ENCODE results near the gene JPT2.
"Not testable (repeated sequence)": the region's sequence is repeated elsewhere in the genome, so short reads cannot be mapped to it uniquely, and the experiment has no call there.

Gene JPT2

DNA sequence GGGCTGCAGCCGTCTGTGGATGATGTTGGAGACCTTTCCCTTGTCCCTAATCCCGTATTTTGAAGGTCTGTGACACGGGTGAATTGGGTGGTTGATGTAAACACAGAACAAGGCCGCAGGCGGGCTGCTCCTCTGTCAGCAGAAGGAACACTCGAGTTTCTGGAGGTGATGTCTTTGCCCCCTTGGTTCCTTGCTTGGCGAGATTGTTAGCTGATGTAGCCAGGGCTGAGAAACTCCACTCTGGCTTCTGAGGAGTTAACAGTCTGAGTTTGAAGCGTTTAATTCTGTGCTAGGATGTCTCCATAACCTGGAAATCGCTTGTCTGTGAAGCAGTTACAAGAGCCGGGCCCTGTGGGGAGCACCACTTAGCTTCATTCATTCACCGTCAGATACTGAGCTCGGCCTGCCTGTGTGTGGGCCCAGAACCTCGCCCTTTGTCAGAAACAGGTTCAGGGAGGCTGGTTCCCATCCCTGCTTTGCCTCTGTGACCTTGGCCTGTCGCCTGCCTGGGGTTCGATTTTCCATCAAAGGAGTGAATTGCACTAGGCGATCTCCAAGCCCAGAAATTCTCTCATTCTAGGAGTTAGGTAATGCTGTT lies 29.2 kb downstream of the JPT2 start:
- no peak for DNase-seq (ENCODE audit: low read depth)

GRCh38 chr16:1708083-1708767 lies 30.1 kb downstream of the JPT2 start:
- DNase-seq (ENCODE audit: low read depth) = no peak

- DNase-seq (ENCODE audit: low read depth) = no peak
Measured at GRCh38 chr16:1708768-1709180, 30.7 kb downstream of the JPT2 start.

GRCh38 chr16:1709356-1709755 lies 31.3 kb downstream of the JPT2 start:
- DNase-seq (ENCODE audit: low read depth) = no peak

- no peak for DNase-seq (ENCODE audit: low read depth)
Measured at GRCh38 chr16:1710811-1711507, 32.9 kb downstream of the JPT2 start.

DNA sequence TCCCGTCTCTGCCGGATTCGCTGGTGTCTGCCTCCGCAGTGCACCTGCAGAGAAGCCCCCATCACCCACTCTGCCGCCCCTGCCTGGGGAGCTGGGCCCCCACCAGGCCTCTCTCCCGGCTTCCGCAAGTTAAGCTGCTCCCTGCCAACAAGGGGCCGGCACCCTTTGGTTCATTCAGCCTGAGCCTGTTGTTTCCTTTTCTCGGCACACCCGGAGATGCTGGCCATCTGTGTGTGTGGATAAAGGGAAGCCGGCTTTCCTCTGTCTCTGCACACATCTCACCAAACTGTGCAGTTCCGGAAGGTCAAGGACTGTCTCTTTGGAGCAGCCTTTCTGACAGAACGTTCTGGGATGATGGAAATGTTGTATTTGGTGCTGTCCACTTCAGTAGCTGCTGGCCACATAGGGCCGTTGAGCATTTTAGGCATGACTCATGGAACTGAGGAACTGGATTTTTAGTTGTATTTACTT lies 34.7 kb downstream of the JPT2 start:
- no peak for DNase-seq (ENCODE audit: low read depth)

GRCh38 chr16:1713331-1713730 lies 35.3 kb downstream of the JPT2 start:
- no peak for DNase-seq (ENCODE audit: low read depth)

- DNase-seq (ENCODE audit: low read depth) = no peak
Measured at GRCh38 chr16:1713933-1714332, 35.9 kb downstream of the JPT2 start.

GRCh38 chr16:1715220-1715619 lies 37.1 kb downstream of the JPT2 start:
- no peak for DNase-seq (ENCODE audit: low read depth)

DNA sequence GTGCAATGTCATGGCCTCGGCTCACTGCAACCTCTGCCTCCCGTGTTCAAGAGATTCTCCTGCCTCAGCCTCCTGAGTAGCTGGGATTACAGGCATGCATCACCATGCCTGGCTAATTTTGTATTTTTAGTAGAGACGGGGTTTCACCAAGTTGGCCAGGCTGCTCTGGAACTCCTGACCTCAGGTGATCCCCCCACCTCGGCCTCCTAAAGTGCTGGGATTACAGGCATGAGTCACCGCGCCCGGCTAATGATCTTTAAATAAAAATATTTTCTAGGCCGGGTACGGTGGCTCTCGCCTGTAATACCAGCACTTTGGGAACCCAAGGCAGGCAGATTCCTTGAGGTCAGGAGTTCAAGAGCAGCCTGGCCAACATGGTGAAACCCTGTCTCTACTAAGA lies 40.2 kb downstream of the JPT2 start:
- not testable (repeated sequence) for DNase-seq (ENCODE audit: low read depth)

DNA sequence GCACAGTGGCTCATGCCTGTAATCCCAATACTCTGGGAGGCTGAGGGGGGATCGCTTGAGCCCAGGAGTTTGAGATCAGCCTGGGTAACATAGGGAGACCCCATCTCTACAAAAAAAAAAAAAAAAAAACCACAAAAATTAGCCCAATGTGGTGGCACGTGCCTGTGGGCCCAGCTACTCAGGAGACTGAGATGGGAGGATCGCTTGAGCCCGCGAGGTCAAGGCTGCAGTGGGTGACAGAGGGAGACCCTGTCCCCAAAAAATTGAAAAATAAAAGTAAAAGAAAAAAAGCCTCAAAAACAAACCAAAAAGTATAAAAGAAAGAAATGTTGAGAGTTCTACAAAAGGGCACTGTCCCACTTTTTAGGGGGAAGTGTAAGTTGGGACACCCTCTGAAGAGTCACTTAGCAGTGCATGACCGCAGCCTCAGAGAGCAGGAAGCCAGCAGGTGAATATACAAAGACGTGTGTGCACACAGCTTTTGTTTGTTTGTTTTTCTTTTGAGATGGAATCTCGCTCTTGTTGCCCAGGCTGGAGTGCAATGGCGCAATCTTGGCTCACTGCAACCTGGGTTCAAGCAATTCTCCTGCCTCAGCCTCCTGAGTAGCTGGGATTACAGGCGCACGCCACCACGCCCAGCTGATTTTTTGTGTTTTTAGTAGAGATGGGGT lies 41.6 kb downstream of the JPT2 start:
- DNase-seq (ENCODE audit: low read depth) = not testable (repeated sequence)

DNA sequence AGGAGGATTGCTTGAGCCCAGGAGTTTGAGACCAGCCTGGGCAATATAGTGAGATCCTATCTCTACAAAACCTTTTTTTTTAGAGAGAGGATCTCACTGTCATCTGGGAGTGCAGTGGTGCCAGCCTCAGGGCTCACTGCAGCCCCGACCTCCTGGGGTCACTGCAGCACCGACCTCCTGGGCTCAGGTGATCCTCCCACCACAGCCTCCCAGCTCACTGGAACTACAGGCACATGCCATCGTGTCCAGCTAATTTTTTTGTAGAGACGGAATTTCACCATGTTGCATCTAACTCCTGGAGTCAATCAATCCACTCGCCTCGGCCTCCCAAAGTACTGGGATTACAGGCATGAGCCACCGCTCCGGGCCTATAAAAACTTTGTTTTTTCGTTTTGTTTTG lies 43.3 kb downstream of the JPT2 start:
- DNase-seq (ENCODE audit: low read depth) = no peak

DNA sequence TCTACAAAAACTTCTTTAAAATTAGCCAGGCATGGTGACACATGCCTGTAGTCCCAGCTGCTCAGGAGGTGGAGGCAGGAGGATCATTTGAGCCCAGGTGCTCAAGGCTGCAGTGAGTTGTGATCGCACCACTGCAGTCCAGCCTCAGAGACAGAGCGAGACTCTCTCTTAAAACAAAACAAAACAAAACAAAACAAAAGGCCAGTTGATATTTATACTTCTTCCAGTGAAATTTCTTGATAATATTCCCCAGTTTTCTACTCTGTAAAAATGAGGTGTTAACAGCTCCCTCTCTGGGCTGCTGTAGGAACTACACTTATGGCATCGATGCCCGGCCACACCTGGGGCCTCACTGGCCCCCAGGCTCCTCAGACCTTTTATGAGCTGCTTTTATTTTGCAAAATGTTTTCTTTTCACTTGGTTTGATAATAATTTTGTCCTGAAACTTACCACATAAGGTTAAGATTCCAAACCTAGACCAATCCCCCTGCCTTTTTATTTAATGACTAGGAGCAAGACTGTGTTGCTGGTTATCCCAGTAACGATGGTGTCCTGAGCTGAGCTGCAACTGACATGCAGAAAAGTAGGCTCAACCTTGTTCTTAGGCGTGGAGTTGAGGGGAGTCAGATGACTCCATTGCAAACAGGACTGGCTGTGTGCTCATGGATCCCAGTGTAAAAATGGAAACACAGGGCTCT lies 45.5 kb downstream of the JPT2 start:
- peak; percentile 7 for DNase-seq (ENCODE audit: low read depth)

DNA sequence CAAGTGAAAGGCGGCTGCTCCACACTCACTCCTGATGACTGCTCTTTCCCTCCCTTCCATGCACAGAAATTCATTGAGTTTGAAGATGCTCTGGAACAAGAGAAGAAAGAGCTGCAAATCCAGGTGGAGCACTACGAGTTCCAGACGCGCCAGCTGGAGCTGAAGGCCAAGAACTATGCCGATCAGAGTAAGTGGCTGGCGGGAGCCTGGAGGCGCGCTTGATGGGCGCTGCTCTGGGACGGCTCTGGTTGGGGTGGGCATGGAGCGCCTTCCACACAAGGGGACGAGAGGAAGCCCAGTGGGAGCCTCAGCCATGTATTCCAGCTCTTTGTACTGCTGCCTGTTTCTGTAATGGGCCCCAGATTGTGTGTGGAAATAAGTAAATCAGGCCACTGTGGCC lies 46.4 kb downstream of the JPT2 start:
- no peak for DNase-seq (ENCODE audit: low read depth)

DNA sequence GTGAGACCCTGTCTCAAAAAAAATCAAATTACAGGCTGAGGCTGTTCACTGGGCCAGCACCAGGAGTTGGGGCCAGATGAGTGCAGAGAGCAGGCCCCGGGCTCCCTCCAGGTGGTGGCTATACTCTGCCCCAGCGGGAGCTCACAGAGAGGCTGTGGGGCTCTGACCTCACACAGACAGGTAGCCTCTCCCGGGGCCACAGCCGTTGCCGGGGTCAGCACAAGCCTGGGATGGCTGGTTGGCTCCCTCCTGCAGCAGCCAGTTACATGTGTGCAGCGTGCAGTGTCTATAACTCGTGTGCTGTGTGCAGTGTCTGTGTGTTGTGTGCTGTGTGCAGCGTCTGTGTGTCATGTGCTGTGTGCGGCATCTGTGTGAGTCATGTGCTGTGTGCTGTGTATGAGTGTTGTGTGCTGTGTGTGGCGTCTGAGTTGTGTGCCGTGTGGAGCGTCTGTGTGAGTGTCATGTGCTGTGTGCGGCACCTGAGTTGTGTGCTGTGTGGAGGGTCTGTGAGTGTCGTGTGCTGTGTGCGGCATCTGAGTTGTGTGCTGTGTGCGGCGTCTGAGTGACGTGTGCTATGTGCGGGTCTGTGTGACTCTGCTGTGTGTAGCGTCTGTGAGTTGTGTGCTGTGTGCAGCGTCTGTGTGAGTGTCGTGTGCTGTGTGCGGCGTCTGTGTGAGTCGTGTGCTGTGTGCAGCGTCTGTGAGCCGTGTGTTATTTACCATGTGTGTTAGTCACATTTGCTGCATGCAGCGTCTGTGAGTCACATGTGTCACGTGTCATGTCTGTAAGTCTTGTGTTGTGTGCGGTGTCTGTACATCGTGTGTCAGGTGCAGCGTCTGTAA lies 48.8 kb downstream of the JPT2 start:
- DNase-seq (ENCODE audit: low read depth) = no peak

DNA sequence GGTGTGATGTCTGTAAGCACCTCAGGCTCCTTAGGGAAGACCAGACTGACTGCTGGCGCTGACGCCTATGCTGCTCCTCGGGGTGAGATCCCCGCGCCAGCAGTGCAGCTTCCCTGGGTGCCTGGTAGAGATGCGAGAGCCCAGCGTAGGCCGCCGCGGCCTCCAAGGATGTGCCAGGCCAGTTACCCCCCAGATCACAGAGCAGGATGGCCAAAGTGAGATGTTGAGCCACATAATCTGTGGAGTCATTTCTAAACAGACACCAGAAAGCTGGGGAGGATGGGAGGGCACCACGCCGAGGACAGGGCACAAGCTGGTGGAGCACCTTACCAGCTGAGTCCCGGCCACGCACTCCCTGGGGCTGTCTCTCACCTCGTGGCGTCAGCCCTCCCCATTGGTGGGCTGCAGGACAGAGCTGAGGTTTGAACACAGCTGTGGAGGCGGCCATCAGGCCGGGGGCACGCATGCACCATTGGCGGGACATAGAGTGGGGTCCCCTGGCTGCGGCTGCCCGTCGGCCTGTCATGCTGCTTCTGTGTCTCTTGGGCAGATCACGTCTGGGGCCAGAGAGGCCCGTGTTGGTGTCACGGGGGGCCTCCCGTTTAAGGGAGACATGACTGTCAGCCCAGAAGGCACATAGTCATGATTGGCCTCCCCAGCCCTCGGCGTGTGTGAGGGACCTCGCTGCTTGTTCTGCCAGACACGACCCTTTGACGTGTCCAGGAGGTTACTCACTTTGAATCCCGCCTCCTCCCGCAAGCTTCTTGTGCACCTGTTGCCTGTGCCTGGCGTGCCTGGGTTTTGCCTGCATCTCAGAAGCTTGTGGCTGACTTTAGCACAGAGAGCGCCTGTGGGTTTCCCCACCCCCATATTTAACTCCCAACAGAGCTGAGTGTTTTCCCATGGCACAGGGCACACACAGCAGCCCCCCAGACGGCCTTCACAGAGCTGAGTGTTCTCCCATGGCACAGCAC lies 49.9 kb downstream of the JPT2 start:
- no peak for DNase-seq (ENCODE audit: low read depth)

GRCh38 chr16:1729026-1729425 lies 50.9 kb downstream of the JPT2 start:
- no peak for DNase-seq (ENCODE audit: low read depth)

- DNase-seq (ENCODE audit: low read depth) = no peak
Measured at GRCh38 chr16:1729445-1729844, 51.4 kb downstream of the JPT2 start.

DNA sequence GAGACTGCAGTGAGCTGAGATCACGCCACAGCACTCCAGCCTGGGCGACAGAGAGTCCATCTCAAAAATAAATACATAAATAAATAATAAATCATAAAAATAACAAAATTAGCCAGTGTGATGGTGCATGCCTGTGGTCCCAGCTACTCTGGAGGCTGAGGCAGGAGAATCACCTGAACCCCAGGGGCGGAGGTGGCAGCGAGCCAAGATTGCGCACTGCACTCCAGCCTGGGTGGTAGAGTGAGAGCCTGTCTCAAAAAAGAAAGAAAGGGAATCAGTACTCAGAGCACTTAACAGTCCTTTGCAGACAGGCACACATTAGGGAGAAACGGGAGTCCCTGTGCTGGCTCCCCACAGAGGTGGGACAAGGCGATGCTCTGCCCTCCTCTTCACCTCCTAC lies 53.0 kb downstream of the JPT2 start:
- no peak for DNase-seq (ENCODE audit: low read depth)

- no peak for DNase-seq (ENCODE audit: low read depth)
Measured at GRCh38 chr16:1731603-1732002, 53.5 kb downstream of the JPT2 start.
